ENCODE data around the gene IL21R.
A peak's percentile ranks its signal among the peaks of the same experiment; 100 is the strongest.

Gene IL21R

GRCh38 chr16:27436065-27436464 is 34.1 kb downstream of the IL21R start:
- FAIRE-seq: no peak
- DNase-seq (ENCODE audit: insufficient read length, low spot score): no peak
- TF ChIP-seq POU2F2 (IDR thresholded peaks at IDR 0.05; ENCODE audit: low read depth, low read length) (no peak), POLR2AphosphoS5 (IDR thresholded peaks at IDR 0.05; ENCODE audit: low read depth, low read length) (peak; percentile 55)

- no peak for TF ChIP-seq POU2F2 (IDR thresholded peaks at IDR 0.05; ENCODE audit: low read depth, low read length)
- no peak for TF ChIP-seq SPI1 (IDR thresholded peaks at IDR 0.05; ENCODE audit: low read depth, low read length)
- TF ChIP-seq PAX5 (IDR thresholded peaks at IDR 0.05; ENCODE audit: insufficient read depth, low read length, severe bottlenecking): no peak
- TF ChIP-seq POLR2AphosphoS5 (IDR thresholded peaks at IDR 0.05; ENCODE audit: low read depth, low read length): 0 out of 2 replicates have a peak, but pooled peaks have one; percentile 35
- TF ChIP-seq TAF1 (IDR thresholded peaks at IDR 0.05; ENCODE audit: low read depth, low read length): no peak
- TF ChIP-seq POLR2A (IDR thresholded peaks at IDR 0.05; ENCODE audit: low read depth, low read length): peak; percentile 53
- DNase-seq (ENCODE audit: insufficient read length, low spot score): no peak
- FAIRE-seq: no peak
Observed at GRCh38 chr16:27436921-27437650, 35.1 kb downstream of the IL21R start.

- FAIRE-seq (no peak), DNase-seq (ENCODE audit: insufficient read length, low spot score) (no peak)
- TF ChIP-seq POLR2AphosphoS5 (IDR thresholded peaks at IDR 0.05; ENCODE audit: low read depth, low read length) (no peak), POLR2A (IDR thresholded peaks at IDR 0.05; ENCODE audit: low read depth, low read length) (no peak), SPI1 (IDR thresholded peaks at IDR 0.05; ENCODE audit: low read depth, low read length) (no peak), PAX5 (IDR thresholded peaks at IDR 0.05; ENCODE audit: insufficient read depth, low read length, severe bottlenecking) (no peak), TAF1 (IDR thresholded peaks at IDR 0.05; ENCODE audit: low read depth, low read length) (no peak), POU2F2 (IDR thresholded peaks at IDR 0.05; ENCODE audit: low read depth, low read length) (no peak)
Observed at GRCh38 chr16:27437946-27438345, 36.0 kb downstream of the IL21R start.

- FAIRE-seq: peak; percentile 88
- DNase-seq (ENCODE audit: insufficient read length, low spot score): no peak
- TF ChIP-seq POU2F2 (IDR thresholded peaks at IDR 0.05; ENCODE audit: low read depth, low read length) (no peak), PAX5 (IDR thresholded peaks at IDR 0.05; ENCODE audit: insufficient read depth, low read length, severe bottlenecking) (no peak), SPI1 (IDR thresholded peaks at IDR 0.05; ENCODE audit: low read depth, low read length) (no peak), POLR2A (IDR thresholded peaks at IDR 0.05; ENCODE audit: low read depth, low read length) (no peak; the same call in none of the 2 replicates)
Observed at GRCh38 chr16:27439271-27440018, 37.5 kb downstream of the IL21R start.

- DNase-seq (ENCODE audit: insufficient read length, low spot score): no peak
- TF ChIP-seq PAX5 (IDR thresholded peaks at IDR 0.05; ENCODE audit: insufficient read depth, low read length, severe bottlenecking): no peak
- no peak for TF ChIP-seq POU2F2 (IDR thresholded peaks at IDR 0.05; ENCODE audit: low read depth, low read length)
- no peak for TF ChIP-seq POLR2A (IDR thresholded peaks at IDR 0.05; ENCODE audit: low read depth, low read length)
- FAIRE-seq: no peak
Observed at GRCh38 chr16:27441276-27441675, 39.3 kb downstream of the IL21R start.

- DNase-seq (ENCODE audit: insufficient read length, low spot score) (no peak), FAIRE-seq (no peak)
- TF ChIP-seq PAX5 (IDR thresholded peaks at IDR 0.05; ENCODE audit: insufficient read depth, low read length, severe bottlenecking): no peak
- TF ChIP-seq POLR2A (IDR thresholded peaks at IDR 0.05; ENCODE audit: low read depth, low read length): peak; percentile 68
- no peak for TF ChIP-seq SPI1 (IDR thresholded peaks at IDR 0.05; ENCODE audit: low read depth, low read length)
- peak; percentile 75; the same call in 1 of the 2 replicates for TF ChIP-seq POLR2AphosphoS5 (IDR thresholded peaks at IDR 0.05; ENCODE audit: low read depth, low read length)
- no peak for TF ChIP-seq POU2F2 (IDR thresholded peaks at IDR 0.05; ENCODE audit: low read depth, low read length)
Observed at GRCh38 chr16:27441998-27442397, 40.0 kb downstream of the IL21R start.

- DNase-seq (ENCODE audit: insufficient read length, low spot score) (no peak), FAIRE-seq (no peak)
- no peak for TF ChIP-seq SPI1 (IDR thresholded peaks at IDR 0.05; ENCODE audit: low read depth, low read length)
- TF ChIP-seq POLR2A (IDR thresholded peaks at IDR 0.05; ENCODE audit: low read depth, low read length): no peak; the same call in 1 of the 2 replicates
- no peak for TF ChIP-seq POU2F2 (IDR thresholded peaks at IDR 0.05; ENCODE audit: low read depth, low read length)
- no peak for TF ChIP-seq TAF1 (IDR thresholded peaks at IDR 0.05; ENCODE audit: low read depth, low read length)
- TF ChIP-seq PAX5 (IDR thresholded peaks at IDR 0.05; ENCODE audit: insufficient read depth, low read length, severe bottlenecking): no peak
- no peak for TF ChIP-seq POLR2AphosphoS5 (IDR thresholded peaks at IDR 0.05; ENCODE audit: low read depth, low read length)
Observed at GRCh38 chr16:27444015-27444414, 42.0 kb downstream of the IL21R start.

GRCh38 chr16:27444470-27444869 is 42.5 kb downstream of the IL21R start:
- peak; percentile 43 for TF ChIP-seq POLR2A (IDR thresholded peaks at IDR 0.05; ENCODE audit: low read depth, low read length)
- TF ChIP-seq TAF1 (IDR thresholded peaks at IDR 0.05; ENCODE audit: low read depth, low read length): no peak
- no peak for TF ChIP-seq SPI1 (IDR thresholded peaks at IDR 0.05; ENCODE audit: low read depth, low read length)
- TF ChIP-seq POU2F2 (IDR thresholded peaks at IDR 0.05; ENCODE audit: low read depth, low read length): no peak
- no peak for TF ChIP-seq PAX5 (IDR thresholded peaks at IDR 0.05; ENCODE audit: insufficient read depth, low read length, severe bottlenecking)
- TF ChIP-seq POLR2AphosphoS5 (IDR thresholded peaks at IDR 0.05; ENCODE audit: low read depth, low read length): peak; percentile 48
- DNase-seq (ENCODE audit: insufficient read length, low spot score): no peak
- FAIRE-seq: no peak

- no peak for TF ChIP-seq TAF1 (IDR thresholded peaks at IDR 0.05; ENCODE audit: low read depth, low read length)
- TF ChIP-seq POU2F2 (IDR thresholded peaks at IDR 0.05; ENCODE audit: low read depth, low read length): no peak
- no peak for TF ChIP-seq POLR2A (IDR thresholded peaks at IDR 0.05; ENCODE audit: low read depth, low read length)
- no peak for TF ChIP-seq POLR2AphosphoS5 (IDR thresholded peaks at IDR 0.05; ENCODE audit: low read depth, low read length)
- TF ChIP-seq PAX5 (IDR thresholded peaks at IDR 0.05; ENCODE audit: insufficient read depth, low read length, severe bottlenecking): no peak
- TF ChIP-seq SPI1 (IDR thresholded peaks at IDR 0.05; ENCODE audit: low read depth, low read length): no peak
- DNase-seq (ENCODE audit: insufficient read length, low spot score) (no peak), FAIRE-seq (no peak)
Observed at GRCh38 chr16:27445502-27446175, 43.7 kb downstream of the IL21R start.

Measured in GM12891 (cell line).